GM19438 (cell line): ENCODE data around the gene SMYD4.

Experiments used
- ATAC-seq: cut with Tn5 transposase; IDR thresholded peaks from one replicate; pipeline ENCODE4 v1.9.1; 2021; ENCODE audit warnings: low read depth; ENCODE audit not compliant: unreplicated experiment

SMYD4 gene

GRCh38 chr17:1736348-1737281 lies 93.1 kb downstream of the SMYD4 start:
- no peak for ATAC-seq

GRCh38 chr17:1735834-1736347 lies 93.8 kb downstream of the SMYD4 start:
- no peak for ATAC-seq

- no peak for ATAC-seq
Observed at GRCh38 chr17:1735418-1735817, 94.3 kb downstream of the SMYD4 start.

GRCh38 chr17:1733759-1734158 lies 95.9 kb downstream of the SMYD4 start:
- ATAC-seq = no peak

- ATAC-seq = no peak
Observed at GRCh38 chr17:1732833-1733321, 96.8 kb downstream of the SMYD4 start.

- no peak for ATAC-seq
Observed at GRCh38 chr17:1732241-1732832, 97.4 kb downstream of the SMYD4 start.

GRCh38 chr17:1731194-1731506 lies 98.6 kb downstream of the SMYD4 start:
- no peak for ATAC-seq

- no peak for ATAC-seq
Observed at GRCh38 chr17:1730326-1731193, 99.1 kb downstream of the SMYD4 start.

GRCh38 chr17:1729966-1730325 lies 99.8 kb downstream of the SMYD4 start:
- no peak for ATAC-seq
